GM23338 (cell line): ENCODE data around the gene SCN4A. TPM values are rescaled to one million over a fixed set of nuclear protein-coding genes. Genes with fewer than 3 reads are reported as not detected.
"Not testable (repeated sequence)": the region's sequence is repeated elsewhere in the genome, so short reads cannot be mapped to it uniquely, and the experiment has no call there.

Experiments
- ATAC-seq: fragments of 200-7000 bp; cut with Tn5 transposase; 3 replicates; pipeline ENCODE4 v1.9.1; 2020
- DNase-seq: peaks from one replicate; pipeline ENCODE4 v3.0.0-alpha.2; 2015; ENCODE audit warnings: low spot score
- H2AFZ ChIP-seq: fragments of 200-600 bp; sonication (generic); 2 replicates; pipeline ENCODE4 v1.8.0; 2016; ENCODE audit warnings: antibody characterized with exemption, mild to moderate bottlenecking, moderate library complexity
- H3F3A ChIP-seq: fragments of 200-600 bp; sonication (generic); replicated peaks from 2 replicates; pipeline ENCODE4 v1.8.0; 2017; ENCODE audit warnings: antibody characterized with exemption, mixed run types, low read depth
- H3K27ac ChIP-seq: fragments of 200-600 bp; sonication (generic); 2 replicates; pipeline ENCODE4 v1.6.1; 2016; ENCODE audit warnings: low read depth
- H3K27me3 ChIP-seq: fragments of 200-600 bp; sonication (generic); 2 replicates; pipeline ENCODE4 v1.8.0; 2016; ENCODE audit warnings: mild to moderate bottlenecking, mixed run types, moderate library complexity; ENCODE audit not compliant: insufficient read depth
- H3K36me3 ChIP-seq: fragments of 200-600 bp; sonication (generic); 2 replicates; pipeline ENCODE4 v1.8.0; 2016; ENCODE audit warnings: mild to moderate bottlenecking; ENCODE audit not compliant: insufficient read depth
- H3K4me1 ChIP-seq: fragments of 200-600 bp; sonication (generic); 2 replicates; pipeline ENCODE4 v1.8.0; 2016; ENCODE audit warnings: mild to moderate bottlenecking, moderate library complexity; ENCODE audit not compliant: insufficient read depth
- H3K4me2 ChIP-seq: fragments of 200-600 bp; sonication (generic); 2 replicates; pipeline ENCODE4 v1.7.1; 2017; ENCODE audit warnings: mixed run types
- H3K4me3 ChIP-seq: fragments of 200-600 bp; sonication (generic); 2 replicates; pipeline ENCODE4 v1.6.1; 2016; ENCODE audit warnings: mixed run types
- H3K79me2 ChIP-seq: fragments of 200-600 bp; sonication (generic); replicated peaks from 2 replicates; pipeline ENCODE4 v1.8.0; 2017; ENCODE audit warnings: mild to moderate bottlenecking; ENCODE audit not compliant: insufficient read depth
- H3K9me2 ChIP-seq: fragments of 200-600 bp; sonication (generic); 2 replicates; pipeline ENCODE4 v1.8.0; 2017; ENCODE audit not compliant: insufficient read depth
- H4K20me1 ChIP-seq: fragments of 200-600 bp; sonication (generic); replicated peaks from 2 replicates; pipeline ENCODE4 v1.8.0; 2017; ENCODE audit warnings: mild to moderate bottlenecking; ENCODE audit not compliant: insufficient read depth
- H3K27ac Mint-ChIP-seq: 2 replicates; pipeline ENCODE4 v1.8.0; 2020; ENCODE audit warnings: inconsistent platforms, mild to moderate bottlenecking, moderate library complexity, mixed read lengths
- H3K27me3 Mint-ChIP-seq: 3 replicates; pipeline ENCODE4 v1.8.0; 2022; ENCODE audit warnings: low read depth, mild to moderate bottlenecking, moderate library complexity, mixed read lengths, inconsistent platforms; ENCODE audit not compliant: insufficient read depth, poor library complexity
- H3K36me3 Mint-ChIP-seq: 3 replicates; pipeline ENCODE4 v1.8.0; 2021; ENCODE audit warnings: low read depth, mild to moderate bottlenecking, inconsistent platforms, moderate library complexity, mixed read lengths
- H3K4me1 Mint-ChIP-seq: 3 replicates; pipeline ENCODE4 v1.8.0; 2020; ENCODE audit warnings: mild to moderate bottlenecking, inconsistent platforms, mixed read lengths
- H3K4me3 Mint-ChIP-seq: 3 replicates; pipeline ENCODE4 v1.8.0; 2021; ENCODE audit warnings: moderate library complexity, mild to moderate bottlenecking, inconsistent platforms, mixed read lengths
- H3K9me3 Mint-ChIP-seq: 3 replicates; pipeline ENCODE4 v1.8.0; 2020; ENCODE audit warnings: moderate library complexity, mild to moderate bottlenecking, inconsistent platforms, mixed read lengths
- NANOG ChIP-seq: IDR thresholded peaks from 2 replicates; pipeline ENCODE4 v1.6.1; 2016; ENCODE audit warnings: antibody characterized with exemption, borderline replicate concordance
- ZNF462 ChIP-seq: fragments of 250-450 bp; sonication (Bioruptor Pico); IDR thresholded peaks from 2 replicates; pipeline ENCODE4 v1.5.0; 2020; ENCODE audit warnings: mild to moderate bottlenecking, moderate library complexity
- polyA plus RNA-seq: library from polyadenylated mRNA; unstranded; fragments of >200 nt; fragmentation: Nextera tagmentation; extraction: Ambion mirVana; gene quantifications from 2 replicates; pipeline ENCODE4 v1.2.1, GENCODE V29; 2016
- total RNA-seq: library from RNA; depleted of rRNA; stranded (reverse); fragments of >200 nt; shearing (Covaris generic); gene quantifications from 2 replicates; pipeline ENCODE4 v1.2.3, GENCODE V29; 2014

Gene SCN4A
- total and polyA plus RNA-seq, 2 experiments from 2014 or later: 2.3 to 7.9 TPM

- TF ChIP-seq ZNF462: no peak
Observed at GRCh38 chr17:63926164-63926563, 46.6 kb downstream of the SCN4A start (continued).

GRCh38 chr17:63925615-63926014 is 47.1 kb downstream of the SCN4A start:
- Mint-ChIP-seq H3K4me3 (no peak overlapping the region), H3K36me3 (no peaks in the 10 kb centered on the region), H3K4me1 (peaks cover 1% of the 10 kb centered on the region), H3K27ac (no peak overlapping the region), H3K9me3 (no peaks in the 10 kb centered on the region), H3K27me3 (peaks cover 7% of the 10 kb centered on the region)
- ATAC-seq (no peak), DNase-seq (no peak)
- H3K79me2 ChIP-seq: no peaks in the 10 kb centered on the region
- no peaks in the 10 kb centered on the region for H3K27me3 ChIP-seq
- H3F3A ChIP-seq: no peaks in the 10 kb centered on the region
- no peaks in the 10 kb centered on the region for H4K20me1 ChIP-seq
- H3K36me3 ChIP-seq: no peaks in the 10 kb centered on the region
- no peak overlapping the region for H3K27ac ChIP-seq
- H3K9me2 ChIP-seq: no peaks in the 10 kb centered on the region
- TF ChIP-seq NANOG: no peak
- 0 out of 2 replicates have a peak, but pooled peaks cover under 1% of the 10 kb centered on the region for H3K4me1 ChIP-seq
- H3K4me2 ChIP-seq: no peak overlapping the region
- no peak overlapping the region for H2AFZ ChIP-seq
- no peak overlapping the region for H3K4me3 ChIP-seq

GRCh38 chr17:63922402-63922801 is 50.3 kb downstream of the SCN4A start:
- Mint-ChIP-seq H3K27me3 (peaks cover 18% of the 10 kb centered on the region), H3K4me1 (peaks cover 19% of the 10 kb centered on the region)
- H3K36me3 Mint-ChIP-seq, H3K4me3 ChIP-seq, DNase-seq, H3K79me2 ChIP-seq, H4K20me1 ChIP-seq, H3K9me3 Mint-ChIP-seq, H3K4me3 Mint-ChIP-seq, H3K4me2 ChIP-seq, H3K36me3 ChIP-seq, H3K27ac Mint-ChIP-seq, H2AFZ ChIP-seq, H3K9me2 ChIP-seq, H3K4me1 ChIP-seq, H3F3A ChIP-seq, H3K27me3 ChIP-seq, H3K27ac ChIP-seq, ATAC-seq: not testable (repeated sequence)

- not testable (repeated sequence) for H3K27ac Mint-ChIP-seq
Observed at GRCh38 chr17:63920779-63921178, 51.9 kb downstream of the SCN4A start.

GRCh38 chr17:63920050-63920449 is 52.7 kb downstream of the SCN4A start:
- not testable (repeated sequence) for H3K36me3 Mint-ChIP-seq, H3K27ac ChIP-seq, H3K4me3 ChIP-seq, H3K4me3 Mint-ChIP-seq, H3K9me2 ChIP-seq, H3K4me2 ChIP-seq, H2AFZ ChIP-seq, H3K9me3 Mint-ChIP-seq, H3K4me1 ChIP-seq, DNase-seq, H3K36me3 ChIP-seq, H4K20me1 ChIP-seq, H3F3A ChIP-seq, H3K79me2 ChIP-seq, H3K27ac Mint-ChIP-seq, ATAC-seq, H3K27me3 ChIP-seq
- H3K4me1 Mint-ChIP-seq: peaks cover 22% of the 10 kb centered on the region
- peaks cover 25% of the 10 kb centered on the region for H3K27me3 Mint-ChIP-seq

More at GRCh38 chr17:63920779-63921178, 51.9 kb downstream of the SCN4A start:
- not testable (repeated sequence) for H3K27ac ChIP-seq, H3K27me3 ChIP-seq, H3K4me3 Mint-ChIP-seq, H3K9me2 ChIP-seq, H4K20me1 ChIP-seq, H3K79me2 ChIP-seq, H3K4me1 ChIP-seq, H3K4me3 ChIP-seq, H3F3A ChIP-seq, H3K36me3 ChIP-seq, DNase-seq, H3K9me3 Mint-ChIP-seq, ATAC-seq, H3K36me3 Mint-ChIP-seq, H2AFZ ChIP-seq, H3K4me2 ChIP-seq
- Mint-ChIP-seq H3K27me3 (peaks cover 25% of the 10 kb centered on the region), H3K4me1 (peaks cover 22% of the 10 kb centered on the region)
